Measurements from ENCODE around the gene PTMS. TPM values are rescaled to one million over a fixed set of nuclear protein-coding genes. Genes with fewer than 3 reads are reported as not detected.

The PTMS gene
- polyA plus RNA-seq, 1 experiment, result 234 TPM

GRCh38 chr12:6724409-6724797 lies 41.8 kb upstream of the PTMS start:
- DNase-seq (ENCODE audit: low read depth), result no peak
- ChIA-PET POLR2A (interaction anchor here (0.7 to 1.2 kb wide), 3 partner anchors 29 to 171 kb away, joined by 3 to 19 read pairs (median 4); partner anchors contain the start of genes MLF2 and ZNF384), CTCF (interaction anchor here (0.8 to 4.1 kb wide), 8 partner anchors 10 to 382 kb away, joined by 3 to 27 read pairs (median 6); partner anchors contain the start of genes MLF2 and TNFRSF1A)

GRCh38 chr12:6725350-6725749 lies 40.8 kb upstream of the PTMS start:
- CTCF ChIA-PET, result interaction anchor here (1.4 to 4.1 kb wide), 2 partner anchors 10 to 101 kb away, joined by 4 to 27 read pairs; no protein-coding TSS in a partner anchor
- H3K36me3 ChIP-seq (ENCODE audit: control insufficient read depth, insufficient read depth, low read length), result peaks cover 11% of the 10 kb centered on the region
- POLR2A ChIA-PET, result no interaction called here
- TF ChIP-seq, protein P1, sequence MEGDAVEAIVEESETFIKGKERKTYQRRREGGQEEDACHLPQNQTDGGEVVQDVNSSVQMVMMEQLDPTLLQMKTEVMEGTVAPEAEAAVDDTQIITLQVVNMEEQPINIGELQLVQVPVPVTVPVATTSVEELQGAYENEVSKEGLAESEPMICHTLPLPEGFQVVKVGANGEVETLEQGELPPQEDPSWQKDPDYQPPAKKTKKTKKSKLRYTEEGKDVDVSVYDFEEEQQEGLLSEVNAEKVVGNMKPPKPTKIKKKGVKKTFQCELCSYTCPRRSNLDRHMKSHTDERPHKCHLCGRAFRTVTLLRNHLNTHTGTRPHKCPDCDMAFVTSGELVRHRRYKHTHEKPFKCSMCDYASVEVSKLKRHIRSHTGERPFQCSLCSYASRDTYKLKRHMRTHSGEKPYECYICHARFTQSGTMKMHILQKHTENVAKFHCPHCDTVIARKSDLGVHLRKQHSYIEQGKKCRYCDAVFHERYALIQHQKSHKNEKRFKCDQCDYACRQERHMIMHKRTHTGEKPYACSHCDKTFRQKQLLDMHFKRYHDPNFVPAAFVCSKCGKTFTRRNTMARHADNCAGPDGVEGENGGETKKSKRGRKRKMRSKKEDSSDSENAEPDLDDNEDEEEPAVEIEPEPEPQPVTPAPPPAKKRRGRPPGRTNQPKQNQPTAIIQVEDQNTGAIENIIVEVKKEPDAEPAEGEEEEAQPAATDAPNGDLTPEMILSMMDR (IDR thresholded peaks at IDR 0.05; ENCODE audit: insufficient read depth, low read depth, low read length), result no peak
- no peaks in the 10 kb centered on the region for H3K27me3 ChIP-seq (ENCODE audit: control insufficient read depth, insufficient read depth, low read length)
- DNase-seq (ENCODE audit: low read depth), result no peak
- no peak overlapping the region for H3K4me3 ChIP-seq (ENCODE audit: low read depth, low read length)

More at GRCh38 chr12:6724409-6724797, 41.8 kb upstream of the PTMS start:
- H3K27me3 ChIP-seq (ENCODE audit: control insufficient read depth, insufficient read depth, low read length), result no peaks in the 10 kb centered on the region
- peaks cover 4% of the 10 kb centered on the region for H3K36me3 ChIP-seq (ENCODE audit: control insufficient read depth, insufficient read depth, low read length)
- TF ChIP-seq, protein P1 (IDR thresholded peaks at IDR 0.05; ENCODE audit: insufficient read depth, low read depth, low read length), result no peak
- H3K4me3 ChIP-seq (ENCODE audit: low read depth, low read length), result peak overlapping the region; percentile 52

DNA sequence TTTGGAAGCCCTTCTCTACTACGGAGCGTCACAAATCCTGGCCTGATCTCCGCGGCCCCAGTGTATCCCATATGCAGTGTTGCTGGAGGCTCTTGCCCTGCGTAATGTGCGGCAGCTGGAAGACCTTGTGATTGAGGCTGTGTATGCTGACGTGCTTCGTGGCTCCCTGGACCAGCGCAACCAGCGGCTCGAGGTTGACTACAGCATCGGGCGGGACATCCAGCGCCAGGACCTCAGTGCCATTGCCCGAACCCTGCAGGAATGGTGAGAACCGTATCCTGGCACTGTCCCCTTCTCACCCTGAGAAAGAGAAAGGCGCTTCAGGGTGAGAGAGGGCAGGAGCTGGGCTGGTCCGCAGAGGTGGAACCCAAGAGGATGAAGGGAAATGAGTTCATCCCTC lies 37.0 kb upstream of the PTMS start:
- no peak for DNase-seq (ENCODE audit: low read depth)

DNA sequence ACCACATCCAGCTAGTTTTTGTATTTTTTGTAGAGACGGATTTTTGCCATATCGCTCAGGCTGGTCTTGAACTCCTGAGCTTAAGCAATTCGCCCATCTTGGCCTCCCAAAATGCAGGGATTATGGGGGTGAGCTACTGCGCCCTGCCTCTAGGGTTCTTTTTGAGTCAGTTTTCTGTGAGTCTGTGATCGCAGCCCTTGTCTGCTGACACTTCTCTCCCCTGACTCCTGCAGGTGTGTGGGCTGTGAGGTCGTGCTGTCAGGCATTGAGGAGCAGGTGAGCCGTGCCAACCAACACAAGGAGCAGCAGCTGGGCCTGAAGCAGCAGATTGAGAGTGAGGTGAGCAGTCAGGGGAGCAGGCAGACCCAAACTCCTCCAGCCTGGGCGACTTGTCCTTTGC lies 36.0 kb upstream of the PTMS start:
- no peaks in the 10 kb centered on the region for H3K27me3 ChIP-seq (ENCODE audit: control insufficient read depth, insufficient read depth, low read length)
- POLR2A ChIA-PET, result no interaction called here
- TF ChIP-seq, protein P1 (IDR thresholded peaks at IDR 0.05; ENCODE audit: insufficient read depth, low read depth, low read length), result no peak

More for the DNA sequence above, 37.0 kb upstream of the PTMS start:
- Histone ChIP-seq H3K4me3 (ENCODE audit: low read depth, low read length) (no peak overlapping the region), H3K27me3 (ENCODE audit: control insufficient read depth, insufficient read depth, low read length) (no peaks in the 10 kb centered on the region), H3K36me3 (ENCODE audit: control insufficient read depth, insufficient read depth, low read length) (peaks cover 23% of the 10 kb centered on the region)
- ChIA-PET CTCF (interaction anchor here (0.5 kb wide), 1 partner anchor 40 kb away, joined by 3 read pairs; the partner anchor contains the start of gene ZNF384), POLR2A (no interaction called here)
- TF ChIP-seq, protein P1 (IDR thresholded peaks at IDR 0.05; ENCODE audit: insufficient read depth, low read depth, low read length), result no peak

GRCh38 chr12:6734506-6735387 lies 31.4 kb upstream of the PTMS start:
- H3K4me3 ChIP-seq (ENCODE audit: low read depth, low read length), result no peak overlapping the region
- ChIA-PET POLR2A (no interaction called here), CTCF (interaction anchor here (0.6 to 5.0 kb wide), 11 partner anchors 9 to 311 kb away, joined by 3 to 27 read pairs (median 5); partner anchors contain the start of genes COPS7A, MLF2 and PTMS)
- no peaks in the 10 kb centered on the region for H3K27me3 ChIP-seq (ENCODE audit: control insufficient read depth, insufficient read depth, low read length)
- peaks cover 19% of the 10 kb centered on the region for H3K36me3 ChIP-seq (ENCODE audit: control insufficient read depth, insufficient read depth, low read length)
- no peak for DNase-seq (ENCODE audit: low read depth)
- TF ChIP-seq, protein P1 (IDR thresholded peaks at IDR 0.05; ENCODE audit: insufficient read depth, low read depth, low read length), result no peak

More for the DNA sequence above, 36.0 kb upstream of the PTMS start:
- CTCF ChIA-PET, result interaction anchor here (0.6 kb wide), 1 partner anchor 161 kb away, joined by 3 read pairs; no protein-coding TSS in a partner anchor
- no peak for DNase-seq (ENCODE audit: low read depth)
- Histone ChIP-seq H3K36me3 (ENCODE audit: control insufficient read depth, insufficient read depth, low read length) (peaks cover 24% of the 10 kb centered on the region), H3K4me3 (ENCODE audit: low read depth, low read length) (no peak overlapping the region)

Measured in BJ (cell line).